Testis (tissue), 3 donors: ENCODE results near the gene TNK2. TPM values are rescaled to one million over a fixed set of nuclear protein-coding genes. Genes with fewer than 3 reads are reported as not detected.

Experiments
- DNase-seq: peaks from one replicate; pipeline ENCODE4 v3.0.0-alpha.2; 2019
- H3K27ac ChIP-seq, 2 donors: fragments of 200-600 bp; sonication (generic); one replicate each; pipeline ENCODE4 v1.5.1; 2019
- H3K27me3 ChIP-seq: fragments of 200-600 bp; sonication (generic); one replicate; pipeline ENCODE4 v1.5.1; 2019
- H3K36me3 ChIP-seq: fragments of 200-600 bp; sonication (generic); one replicate; pipeline ENCODE4 v1.5.1; 2017; ENCODE audit warnings: low read depth; ENCODE audit errors: missing control alignments
- H3K4me1 ChIP-seq: fragments of 200-600 bp; sonication (generic); one replicate; pipeline ENCODE4 v1.5.1; 2019
- H3K4me3 ChIP-seq, 2 donors: fragments of 200-600 bp; sonication (generic); one replicate each; pipeline ENCODE4 v1.5.1; 2017 to 2019
- H3K9me3 ChIP-seq: fragments of 200-600 bp; sonication (generic); one replicate; pipeline ENCODE4 v1.5.1; 2017
- POLR2A ChIP-seq: fragments of 450-650 bp; IDR thresholded peaks from one replicate; pipeline ENCODE4 v1.6.1; 2017; ENCODE audit warnings: antibody characterized with exemption, mild to moderate bottlenecking, moderate library complexity
- WGBS, 2 donors: methylation state at CpG; one replicate each; pipeline ENCODE4 v1.1.5; 2018; 5-methylcytosine and 5-hydroxymethylcytosine counted together
- intact Hi-C: fragments of 100-400 bp; cut with DNase I; formaldehyde crosslinking; loops from one replicate; pipeline ENCODE4 v1.15.1; 2023; ENCODE audit warnings: low total_unique reads
- polyA plus RNA-seq: library from polyadenylated mRNA; stranded (reverse); fragments of 350-450 nt; fragmentation: Illumina TruSeq; extraction: RNeasy Lipid Tissue Mini Kit (QIAGEN cat#74804); gene quantifications from one replicate; pipeline ENCODE4 v1.2.3, GENCODE V29; 2014; ENCODE audit warnings: low read depth, low replicate concordance; ENCODE audit not compliant: insufficient read depth
- total RNA-seq, 2 donors: library from RNA; depleted of rRNA; stranded (reverse); fragments of >200 nt; gene quantifications; one replicate each; pipeline ENCODE4 v1.2.3, GENCODE V29; 2016
- TF ChIP-seq, protein P1 (sequence below), 3 experiments: fragments of 450-650 bp in 2 of 3; fragments of 200-600 bp in 1 of 3; sonication (generic) in 1 of 3; IDR thresholded peaks; one replicate each; pipeline ENCODE4 v1.5.1; 2016 to 2019; ENCODE audit warnings: antibody characterized with exemption in 3 of 3, mild to moderate bottlenecking in 2 of 3, moderate library complexity in 1 of 3

The TNK2 gene
- total and polyA plus RNA-seq, 3 donors from 2014 or later: 43.9 to 71.6 (median 71.4) TPM

DNA sequence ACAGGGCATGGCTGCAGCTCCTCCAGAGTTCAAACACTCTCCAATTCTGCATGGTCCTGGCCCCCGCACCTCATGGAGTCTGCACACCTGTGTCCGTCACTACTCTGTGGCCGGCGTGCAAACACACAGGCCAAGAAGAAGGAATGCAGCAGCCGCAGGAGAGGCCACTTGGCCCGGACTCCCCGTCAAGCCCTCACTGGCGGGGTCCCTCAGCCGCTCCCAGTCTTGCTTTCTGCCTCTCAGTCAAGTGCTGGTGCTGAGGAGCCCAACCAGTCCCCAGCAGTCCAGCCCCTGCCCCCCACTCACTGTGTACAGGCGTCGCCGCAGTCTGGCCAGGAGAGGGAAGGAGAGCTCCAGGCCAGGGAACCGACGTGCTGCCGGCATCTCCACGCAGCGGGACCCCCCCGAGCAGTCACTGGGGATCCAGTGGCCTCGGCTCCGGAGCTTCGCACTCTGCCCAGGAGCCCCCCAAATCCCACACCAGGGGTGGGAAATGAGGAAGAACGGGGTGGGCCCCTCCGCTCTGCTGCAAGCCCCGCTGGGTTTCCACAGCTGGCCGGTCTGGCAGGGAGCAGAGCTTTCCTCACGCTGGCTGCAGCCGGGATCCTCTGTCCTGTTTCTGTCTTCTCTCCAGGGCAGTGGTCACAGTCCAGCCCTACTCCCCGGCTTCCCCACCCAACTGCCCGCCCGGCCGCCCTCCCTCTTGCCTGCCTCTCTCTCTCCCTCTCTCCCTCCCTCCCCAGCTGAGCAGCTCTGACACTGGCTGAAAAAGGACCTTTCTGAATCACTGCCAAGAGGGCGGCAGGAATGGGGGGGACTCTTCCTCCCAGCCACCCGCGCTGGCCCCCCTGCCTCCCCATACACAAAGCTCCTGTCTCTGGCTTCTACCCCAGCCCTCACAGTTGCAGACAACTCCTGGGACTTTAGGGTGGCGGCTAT, 16.0 kb downstream of the TNK2 start:
- 23 to 44% methylated on average over 11 to 33 of the region's 35 CpGs for WGBS, 2 donors
- Histone ChIP-seq H3K9me3 (no peaks in the 10 kb centered on the region), H3K4me3 (no peak overlapping the region), H3K27me3 (no peaks in the 10 kb centered on the region), H3K27ac (peak overlapping the region in 1 of 2 donors; percentile 1), H3K4me1 (peaks cover 54% of the 10 kb centered on the region), H3K36me3 (no peaks in the 10 kb centered on the region)
- intact Hi-C loops: no loop called here
- TF ChIP-seq, protein P1, sequence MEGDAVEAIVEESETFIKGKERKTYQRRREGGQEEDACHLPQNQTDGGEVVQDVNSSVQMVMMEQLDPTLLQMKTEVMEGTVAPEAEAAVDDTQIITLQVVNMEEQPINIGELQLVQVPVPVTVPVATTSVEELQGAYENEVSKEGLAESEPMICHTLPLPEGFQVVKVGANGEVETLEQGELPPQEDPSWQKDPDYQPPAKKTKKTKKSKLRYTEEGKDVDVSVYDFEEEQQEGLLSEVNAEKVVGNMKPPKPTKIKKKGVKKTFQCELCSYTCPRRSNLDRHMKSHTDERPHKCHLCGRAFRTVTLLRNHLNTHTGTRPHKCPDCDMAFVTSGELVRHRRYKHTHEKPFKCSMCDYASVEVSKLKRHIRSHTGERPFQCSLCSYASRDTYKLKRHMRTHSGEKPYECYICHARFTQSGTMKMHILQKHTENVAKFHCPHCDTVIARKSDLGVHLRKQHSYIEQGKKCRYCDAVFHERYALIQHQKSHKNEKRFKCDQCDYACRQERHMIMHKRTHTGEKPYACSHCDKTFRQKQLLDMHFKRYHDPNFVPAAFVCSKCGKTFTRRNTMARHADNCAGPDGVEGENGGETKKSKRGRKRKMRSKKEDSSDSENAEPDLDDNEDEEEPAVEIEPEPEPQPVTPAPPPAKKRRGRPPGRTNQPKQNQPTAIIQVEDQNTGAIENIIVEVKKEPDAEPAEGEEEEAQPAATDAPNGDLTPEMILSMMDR (IDR thresholded peaks at IDR 0.05): no peak
- no peak for TF ChIP-seq POLR2A
- DNase-seq: peak; percentile 65

DNA sequence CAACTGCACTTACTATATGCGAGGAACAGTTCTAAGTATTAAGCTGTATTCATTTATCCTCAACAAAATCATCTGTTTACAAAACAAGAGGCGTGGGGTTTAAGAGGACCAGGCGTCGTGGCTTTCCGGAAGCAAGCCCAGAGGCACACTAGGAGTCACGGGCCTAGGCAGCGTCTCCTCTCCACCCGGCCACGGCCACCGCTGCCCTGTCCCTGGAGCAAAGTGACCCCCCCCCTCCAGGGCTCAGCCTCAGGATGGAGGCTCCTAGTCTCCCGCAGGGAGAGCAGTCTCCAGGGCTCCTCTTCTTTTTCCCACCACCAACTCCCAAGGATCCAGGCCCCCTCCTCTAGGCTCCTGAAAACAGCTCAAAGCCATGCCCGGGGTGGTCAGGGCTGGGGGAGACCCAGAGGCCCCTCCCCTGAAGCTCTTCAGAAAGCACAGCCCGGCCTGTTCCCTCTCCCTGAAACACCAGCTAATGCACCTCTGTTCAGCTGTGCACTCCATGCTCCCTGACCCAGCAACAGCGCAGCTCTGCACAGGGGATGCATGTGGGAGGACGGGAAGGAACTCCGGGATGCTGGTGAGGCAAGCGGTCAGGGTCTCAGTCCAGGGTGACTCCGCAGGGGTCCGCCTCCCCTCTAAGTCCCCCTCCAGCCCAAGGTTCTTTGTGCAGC, 16.8 kb downstream of the TNK2 start:
- no peak overlapping the region for H3K4me3 ChIP-seq
- TF ChIP-seq, protein P1 (IDR thresholded peaks at IDR 0.05): no peak
- TF ChIP-seq POLR2A: no peak
- intact Hi-C loops: no loop called here
- H3K4me1 ChIP-seq: peaks cover 45% of the 10 kb centered on the region
- no peaks in the 10 kb centered on the region for H3K9me3 ChIP-seq
- H3K27ac ChIP-seq: no peak overlapping the region
- WGBS, 2 donors: 54 to 72% methylated on average over 18 to 19 of the region's 19 CpGs
- no peak for DNase-seq
- no peaks in the 10 kb centered on the region for H3K36me3 ChIP-seq
- no peaks in the 10 kb centered on the region for H3K27me3 ChIP-seq

DNA sequence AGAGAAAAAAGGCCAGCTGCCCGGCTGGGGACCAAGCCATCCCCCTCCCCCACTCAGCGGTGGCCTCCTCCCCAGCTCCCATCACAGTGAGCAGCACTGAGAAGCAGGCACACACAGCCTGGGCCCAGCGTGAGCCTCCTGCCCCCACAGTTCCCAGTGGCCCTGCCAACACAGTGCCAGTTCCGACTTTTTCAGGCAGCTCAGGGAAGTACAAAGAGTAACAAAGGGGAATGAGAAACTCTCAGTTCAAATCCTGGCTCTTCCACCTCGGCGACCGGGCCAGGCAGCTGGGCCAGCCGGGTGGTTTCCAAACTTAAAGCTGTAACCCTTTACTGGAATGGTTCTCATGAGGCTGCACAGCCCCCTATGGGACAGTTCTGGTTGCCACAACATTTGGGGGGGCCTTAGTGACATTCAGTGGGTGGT, 18.5 kb downstream of the TNK2 start:
- Histone ChIP-seq H3K4me1 (peaks cover 41% of the 10 kb centered on the region), H3K27ac (no peak overlapping the region), H3K4me3 (no peak overlapping the region), H3K36me3 (no peaks in the 10 kb centered on the region), H3K9me3 (no peaks in the 10 kb centered on the region), H3K27me3 (no peaks in the 10 kb centered on the region)
- DNase-seq: peak; percentile 48
- intact Hi-C loops: no loop called here
- TF ChIP-seq, protein P1 (IDR thresholded peaks at IDR 0.05): no peak
- no peak for TF ChIP-seq POLR2A
- 35 to 50% methylated on average over 8 of the region's 8 CpGs for WGBS, 2 donors

DNA sequence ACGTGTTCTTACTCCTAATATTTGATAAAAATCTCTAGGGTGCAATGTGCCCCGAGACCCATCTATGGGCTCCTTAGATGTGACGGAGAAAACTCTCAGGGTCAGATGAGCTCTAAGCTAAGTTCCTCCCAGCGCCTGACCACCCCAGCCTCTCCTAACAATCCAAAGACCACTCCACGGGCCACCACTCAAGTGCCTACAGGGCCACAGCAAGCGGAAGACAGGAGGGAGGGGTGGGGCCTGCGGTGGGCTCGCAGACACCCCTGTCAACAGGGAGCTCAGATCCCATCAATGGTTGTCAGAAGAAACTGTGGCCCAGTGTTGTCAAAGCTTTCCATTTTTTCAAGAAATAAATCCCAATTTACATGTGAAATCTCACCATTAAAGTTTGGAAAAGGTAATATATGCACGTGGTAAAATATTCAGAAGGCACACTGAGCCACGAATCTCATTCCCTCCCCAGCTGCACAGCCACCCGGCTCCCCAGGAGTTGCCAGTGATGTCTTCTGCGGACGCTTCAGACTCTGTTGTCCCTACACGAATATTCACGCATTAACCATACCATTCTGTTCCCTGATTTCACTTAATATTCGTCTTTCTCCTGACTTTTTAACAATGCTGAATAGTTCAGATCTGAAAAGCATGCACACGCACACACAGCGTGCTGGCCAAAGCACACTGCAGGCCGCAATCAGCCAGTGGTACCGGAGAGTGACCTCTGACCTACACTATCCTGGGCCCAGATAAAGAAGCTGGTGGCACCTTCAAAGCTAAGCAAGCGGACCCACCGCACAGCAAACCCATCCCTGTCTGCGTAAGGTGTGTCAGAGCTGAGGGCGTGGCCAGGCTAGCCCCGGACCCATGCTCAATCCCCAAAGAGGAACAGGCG, 19.1 kb downstream of the TNK2 start:
- TF ChIP-seq POLR2A: no peak
- TF ChIP-seq, protein P1 (IDR thresholded peaks at IDR 0.05): no peak
- Histone ChIP-seq H3K4me1 (peaks cover 34% of the 10 kb centered on the region), H3K27me3 (no peaks in the 10 kb centered on the region), H3K36me3 (no peaks in the 10 kb centered on the region), H3K4me3 (no peak overlapping the region), H3K27ac (no peak overlapping the region), H3K9me3 (no peaks in the 10 kb centered on the region)
- intact Hi-C loops: no loop called here
- no peak for DNase-seq
- WGBS, 2 donors: 78 to 91% methylated on average over 25 to 26 of the region's 26 CpGs
